ENCODE measurements around the gene CERS2. TPM values are rescaled to one million over a fixed set of nuclear protein-coding genes. Genes with fewer than 3 reads are reported as not detected.

CERS2 gene
- polyA plus RNA-seq, 1 of the 3 experiments (the other 2 are of a cell fraction), result 150 TPM

- no peak for TF ChIP-seq ZBTB33 (IDR thresholded peaks at IDR 0.05; ENCODE audit: borderline replicate concordance, low read depth)
- TF ChIP-seq MEF2A (IDR thresholded peaks at IDR 0.05; ENCODE audit: borderline replicate concordance, low read depth), result no peak
- 0 out of 2 replicates have a peak, but pooled peaks have one; percentile 57 for TF ChIP-seq REST (IDR thresholded peaks at IDR 0.05; ENCODE audit: low read depth, low read length)
- TF ChIP-seq FOXJ3 (CRISPR knock-in tag; IDR thresholded peaks at IDR 0.05), result no peak
- no peak for TF ChIP-seq JUND (IDR thresholded peaks at IDR 0.05)
- TF ChIP-seq RXRA (IDR thresholded peaks at IDR 0.05; ENCODE audit: borderline replicate concordance, low read depth), result no peak
Measured at GRCh38 chr1:150979092-150980056, 4.7 kb upstream of the CERS2 start (continued).

GRCh38 chr1:150976879-150977694 is 2.5 kb upstream of the CERS2 start:
- CTCF ChIA-PET, result interaction anchor here (17.0 kb wide), 1 partner anchor 23 kb away, joined by 371 read pairs; the partner anchor contains the start of gene MINDY1
- no peaks in the 10 kb centered on the region for H3K27me3 ChIP-seq (ENCODE audit: insufficient read depth)
- peaks cover 37 to 40% of the 10 kb centered on the region in 2 experiments for H3K4me1 ChIP-seq (ENCODE audit: control insufficient read depth in 1 of 2, insufficient read depth in 2 of 2, low read depth in 1 of 2, low read length in 1 of 2)
- peaks cover 16% of the 10 kb centered on the region for H4K20me1 ChIP-seq (ENCODE audit: insufficient read depth)
- H3K36me3 ChIP-seq (replicated peaks in 1 of 2; ENCODE audit: control insufficient read depth in 1 of 2, insufficient read depth in 2 of 2, low read length in 1 of 2), result no peaks in the 10 kb centered on the region
- peak overlapping the region; percentile 60 for H3K4me2 ChIP-seq
- H3K9me3 ChIP-seq, result no peaks in the 10 kb centered on the region
- peak overlapping the region; percentile 77 to 87; a peak in 3 of 4 replicates for H3K27ac ChIP-seq (ENCODE audit: low read depth in 2 of 2, low read length in 1 of 2)
- DNase-seq, result no peak
- WGBS (ENCODE audit: low lambda C conversion rate), result 56% methylated on average over 7 of the region's 11 CpGs
- peaks cover 29% of the 10 kb centered on the region for H3K79me2 ChIP-seq (ENCODE audit: insufficient read depth)
- peak overlapping the region; percentile 36; the same call in 1 of the 2 replicates for H3K9ac ChIP-seq
- no peak overlapping the region for H3K4me3 ChIP-seq (ENCODE audit: low read depth in 2 of 2, low read length in 1 of 2)
- H3F3A ChIP-seq (replicated peaks; ENCODE audit: insufficient read depth), result peaks cover 23% of the 10 kb centered on the region
- no peaks in the 10 kb centered on the region for H3K9me2 ChIP-seq
- H2AFZ ChIP-seq (ENCODE audit: low read depth), result peak overlapping the region; percentile 27; the same call in 1 of the 2 replicates
- POLR2A ChIA-PET, result no interaction called here
- TF ChIP-seq POLR2AphosphoS5 (IDR thresholded peaks at IDR 0.05; ENCODE audit: low read depth, low read length) (peak; percentile 63; the same call in 1 of the 2 replicates), ZBTB33 (IDR thresholded peaks at IDR 0.05; ENCODE audit: borderline replicate concordance, low read depth) (no peak), USF2 (IDR thresholded peaks at IDR 0.05; ENCODE audit: borderline replicate concordance, low read depth, low read length) (no peak), RXRA (IDR thresholded peaks at IDR 0.05; ENCODE audit: borderline replicate concordance, low read depth) (no peak), SIN3A (IDR thresholded peaks at IDR 0.05; ENCODE audit: borderline replicate concordance, low read depth, low read length) (no peak), GABPA (IDR thresholded peaks at IDR 0.05; ENCODE audit: low read depth) (no peak), RFX5 (IDR thresholded peaks at IDR 0.05; ENCODE audit: low read length) (no peak), CHD2 (IDR thresholded peaks at IDR 0.05; ENCODE audit: low read length, partially characterized antibody) (peak; percentile 11), NRF1 (IDR thresholded peaks at IDR 0.05; ENCODE audit: low read depth, low read length) (no peak), CTCF (IDR thresholded peaks at IDR 0.05) (no peak), EZH2phosphoT487 (IDR thresholded peaks at IDR 0.05; ENCODE audit: borderline replicate concordance, low read depth) (no peak)
